HFF-Myc (cell line): Measurements from ENCODE around the gene FBLN7.

ENCODE experiments used
- DNase-seq: peaks from one replicate; pipeline ENCODE4 v3.0.0-alpha.2; 2011; ENCODE audit warnings: low read depth; ENCODE audit errors: extremely low read depth
- H3K4me3 ChIP-seq: replicated peaks from 2 replicates; pipeline ENCODE4 v1.5.1; 2011; ENCODE audit warnings: low read depth, mild to moderate bottlenecking, control low read depth, low read length
- TF ChIP-seq, protein P1 (sequence below): IDR thresholded peaks from 2 replicates; pipeline ENCODE4 v1.5.1; 2012; ENCODE audit warnings: mild to moderate bottlenecking, low read depth, low read length, control low read depth; ENCODE audit errors: missing control alignments

The FBLN7 gene

DNA sequence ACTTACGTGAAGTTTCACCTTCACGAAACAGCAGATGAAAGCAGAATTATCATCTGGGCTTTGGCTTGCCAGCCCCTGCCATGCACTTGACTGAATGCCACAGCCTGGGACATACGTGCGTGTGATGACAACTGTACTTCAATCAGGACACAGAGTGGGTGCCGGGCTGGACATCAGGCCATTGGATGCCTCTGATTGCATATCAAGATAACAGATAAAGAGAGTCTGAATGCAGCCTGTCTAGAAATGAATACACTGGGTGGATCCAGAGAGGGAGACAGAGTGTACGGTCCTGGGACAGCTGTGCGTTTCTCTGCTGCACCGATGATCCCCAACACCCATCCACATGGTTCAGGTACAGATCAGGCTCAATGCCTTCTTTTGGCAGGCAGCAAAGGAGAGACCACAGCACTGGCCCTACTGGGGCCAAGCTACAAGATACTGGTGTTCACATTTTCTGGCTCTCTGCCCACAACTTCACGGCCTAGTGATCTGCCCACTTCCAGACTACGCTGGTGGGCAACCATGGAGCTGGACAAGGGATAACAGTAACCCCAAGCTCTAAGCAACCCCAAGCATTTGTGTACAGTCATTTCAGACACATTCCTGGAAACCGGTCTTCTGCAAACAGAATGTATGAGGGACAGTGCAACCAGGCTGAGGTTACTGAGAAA lies 35.6 kb downstream of the FBLN7 start:
- no peak for DNase-seq
- H3K4me3 ChIP-seq: no peak overlapping the region
- TF ChIP-seq, protein P1, sequence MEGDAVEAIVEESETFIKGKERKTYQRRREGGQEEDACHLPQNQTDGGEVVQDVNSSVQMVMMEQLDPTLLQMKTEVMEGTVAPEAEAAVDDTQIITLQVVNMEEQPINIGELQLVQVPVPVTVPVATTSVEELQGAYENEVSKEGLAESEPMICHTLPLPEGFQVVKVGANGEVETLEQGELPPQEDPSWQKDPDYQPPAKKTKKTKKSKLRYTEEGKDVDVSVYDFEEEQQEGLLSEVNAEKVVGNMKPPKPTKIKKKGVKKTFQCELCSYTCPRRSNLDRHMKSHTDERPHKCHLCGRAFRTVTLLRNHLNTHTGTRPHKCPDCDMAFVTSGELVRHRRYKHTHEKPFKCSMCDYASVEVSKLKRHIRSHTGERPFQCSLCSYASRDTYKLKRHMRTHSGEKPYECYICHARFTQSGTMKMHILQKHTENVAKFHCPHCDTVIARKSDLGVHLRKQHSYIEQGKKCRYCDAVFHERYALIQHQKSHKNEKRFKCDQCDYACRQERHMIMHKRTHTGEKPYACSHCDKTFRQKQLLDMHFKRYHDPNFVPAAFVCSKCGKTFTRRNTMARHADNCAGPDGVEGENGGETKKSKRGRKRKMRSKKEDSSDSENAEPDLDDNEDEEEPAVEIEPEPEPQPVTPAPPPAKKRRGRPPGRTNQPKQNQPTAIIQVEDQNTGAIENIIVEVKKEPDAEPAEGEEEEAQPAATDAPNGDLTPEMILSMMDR: no peak

DNA sequence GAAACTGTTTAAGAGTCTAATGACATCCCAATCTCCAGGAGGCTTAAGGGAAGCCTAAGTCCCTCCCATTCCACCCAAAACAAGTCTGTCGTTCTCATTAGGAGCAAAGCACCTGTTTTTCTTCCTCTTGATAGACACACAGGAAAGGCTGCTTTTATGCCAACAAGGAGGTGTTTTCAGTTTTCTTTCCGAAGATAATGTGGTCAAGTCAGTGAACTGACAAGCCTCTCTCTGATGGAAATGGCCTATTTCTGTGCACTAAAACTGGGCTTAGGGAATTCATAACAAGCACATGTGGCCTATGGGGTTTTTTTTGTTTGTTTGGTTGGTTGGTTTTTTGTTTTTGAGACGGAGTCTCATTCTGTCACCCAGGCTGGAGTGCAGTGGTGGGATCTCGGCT lies 36.2 kb downstream of the FBLN7 start:
- no peak overlapping the region for H3K4me3 ChIP-seq
- TF ChIP-seq, protein P1: no peak
- no peak for DNase-seq

DNA sequence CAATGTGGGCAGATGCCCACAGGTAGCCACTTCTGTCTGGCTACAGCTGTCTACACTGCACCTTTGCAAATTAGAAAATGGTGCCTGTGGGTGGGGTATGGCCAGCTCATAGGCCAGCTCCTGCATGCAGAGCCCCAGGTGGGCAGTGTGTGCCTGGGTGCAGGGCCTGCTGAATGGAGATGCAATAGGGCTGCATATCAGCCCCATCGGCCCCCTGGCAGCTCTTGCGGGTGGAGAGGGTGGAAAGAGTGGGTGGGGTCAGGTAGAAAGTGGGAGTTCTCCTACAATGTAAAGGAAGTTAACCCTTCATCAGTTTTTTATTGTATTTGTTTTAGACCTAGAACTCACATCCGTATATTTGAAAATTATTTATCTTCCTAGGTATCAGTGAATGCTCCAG lies 37.1 kb downstream of the FBLN7 start:
- DNase-seq: no peak
- TF ChIP-seq, protein P1: no peak
- no peak overlapping the region for H3K4me3 ChIP-seq

DNA sequence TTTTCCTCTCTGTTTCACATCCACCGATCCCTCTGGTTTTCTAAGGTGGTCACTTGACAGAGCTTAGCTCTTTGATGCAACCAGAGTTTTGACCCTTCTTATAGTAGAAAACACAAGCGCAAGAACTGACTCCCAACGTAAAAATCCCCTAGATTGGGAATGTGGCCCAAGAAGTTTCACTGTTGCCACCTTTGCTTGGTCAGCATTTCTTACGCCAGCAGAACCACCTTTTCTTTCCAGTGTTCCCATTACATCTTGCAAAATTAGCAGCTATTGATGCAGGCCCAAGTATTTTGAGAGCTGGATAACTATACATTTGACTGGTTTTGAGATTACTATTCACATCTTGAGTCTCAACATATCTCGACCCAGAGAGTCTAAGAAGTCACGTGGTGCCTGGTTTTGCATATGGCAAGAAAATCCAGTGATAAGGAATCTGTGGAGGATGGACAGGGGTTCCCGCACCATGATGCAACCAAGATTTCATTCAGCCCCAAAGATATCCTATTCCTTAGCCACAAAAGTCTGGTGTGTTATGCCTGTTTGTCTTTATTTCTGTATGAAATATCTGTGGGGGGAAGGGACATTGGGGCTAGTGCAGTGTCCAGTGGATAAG lies 37.9 kb downstream of the FBLN7 start:
- no peak overlapping the region for H3K4me3 ChIP-seq
- no peak for DNase-seq
- TF ChIP-seq, protein P1: no peak

DNA sequence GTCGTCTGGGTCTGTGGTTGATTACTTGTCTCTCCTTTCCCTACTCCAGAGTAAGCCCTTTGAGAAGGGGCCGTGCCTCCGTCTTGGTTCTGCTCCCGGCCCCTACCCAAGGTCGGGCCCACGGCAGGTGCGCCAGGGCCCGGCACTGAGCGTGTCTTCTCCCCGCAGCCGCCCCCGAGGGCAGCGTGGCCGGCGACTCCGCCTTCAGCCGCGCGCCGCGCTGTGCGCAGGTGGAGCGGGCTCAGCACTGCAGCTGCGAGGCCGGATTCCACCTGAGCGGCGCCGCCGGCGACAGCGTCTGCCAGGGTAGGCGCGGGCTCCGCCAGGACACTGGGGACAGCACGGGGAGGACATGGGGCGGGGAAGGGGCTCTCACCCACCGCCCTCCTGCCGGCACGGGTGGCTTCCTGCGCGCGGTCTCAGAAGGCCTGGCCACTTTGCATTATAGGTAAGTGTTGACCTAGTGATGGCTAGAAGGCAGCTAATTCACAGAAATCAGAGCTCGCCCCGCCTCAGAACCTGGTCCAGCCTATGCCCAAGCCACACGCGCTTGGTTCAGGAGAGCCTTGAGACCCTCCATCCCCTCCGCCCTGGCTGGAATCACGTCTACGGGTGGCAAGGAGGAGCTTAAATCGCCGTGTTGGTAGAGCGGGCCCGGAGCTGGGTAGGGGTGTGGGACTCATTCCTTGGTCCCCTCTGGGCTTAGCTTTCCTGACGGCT lies 43.5 kb downstream of the FBLN7 start:
- no peak for DNase-seq
- TF ChIP-seq, protein P1: no peak
- H3K4me3 ChIP-seq: no peak overlapping the region

DNA sequence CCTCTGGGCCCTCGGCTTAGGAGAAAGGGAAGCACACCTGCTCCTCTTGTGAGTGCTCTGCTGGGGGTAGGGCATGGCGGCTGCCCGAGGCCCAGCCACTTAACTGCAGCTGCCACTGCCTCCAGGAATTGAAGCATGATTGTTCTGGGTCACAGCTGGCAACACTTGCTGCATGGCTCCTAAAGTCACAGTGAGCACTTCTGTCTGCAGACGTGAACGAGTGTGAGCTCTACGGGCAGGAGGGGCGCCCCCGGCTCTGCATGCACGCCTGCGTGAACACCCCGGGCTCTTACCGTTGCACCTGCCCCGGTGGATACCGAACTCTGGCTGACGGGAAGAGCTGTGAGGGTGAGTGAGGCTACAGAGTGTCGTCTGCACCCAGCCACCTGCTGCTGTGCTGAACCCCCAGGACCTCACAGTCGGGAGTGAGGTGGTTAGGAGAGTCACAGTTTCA lies 44.4 kb downstream of the FBLN7 start:
- TF ChIP-seq, protein P1: no peak
- DNase-seq: no peak
- no peak overlapping the region for H3K4me3 ChIP-seq
